ENCODE data around the gene BNC2. TPM values are rescaled to one million over a fixed set of nuclear protein-coding genes. Genes with fewer than 3 reads are reported as not detected.
"Not testable (repeated sequence)": the region's sequence is repeated elsewhere in the genome, so short reads cannot be mapped to it uniquely, and the experiment has no call there.

The BNC2 gene
- total RNA-seq, 4 donors from 2014 or later = 20.5 to 55.4 (median 26.2) TPM

- in situ Hi-C loops (cut with MboI; ENCODE audit: low pct_ligation_motif_present in 1 of 4, low pct_unique_long_range_greater_than_20kb in 1 of 4, low sequenced_read_pairs in 3 of 4) = no loop called here
- Histone ChIP-seq H3K27me3 (no peaks in the 10 kb centered on the region), H3K36me3 (no peaks in the 10 kb centered on the region), H3K27ac (no peak overlapping the region), H3K9me3 (no peaks in the 10 kb centered on the region), H3K4me1 (peaks cover 0 to 3% (median 0%) of the 10 kb centered on the region in 4 donors), H3K4me3 (no peak overlapping the region)
- 81 to 85% methylated on average over 3 to 6 of the region's 6 CpGs for WGBS, 2 donors (ENCODE audit: low coverage in 1 of 2)
- TF ChIP-seq POLR2AphosphoS5 (IDR thresholded peaks at IDR 0.05) (no peak), CTCF (IDR thresholded peaks at IDR 0.05) (no peak), POLR2A (IDR thresholded peaks at IDR 0.05) (no peak), EP300 (IDR thresholded peaks at IDR 0.05; ENCODE audit: low read depth) (no peak)
- intact Hi-C loops (cut with DNase I; ENCODE audit: low total_unique reads) = no loop called here
- DNase-seq = no peak
These were observed 13.1 kb upstream of the BNC2 start for GRCh38 chr9:16883586-16883985.

DNA sequence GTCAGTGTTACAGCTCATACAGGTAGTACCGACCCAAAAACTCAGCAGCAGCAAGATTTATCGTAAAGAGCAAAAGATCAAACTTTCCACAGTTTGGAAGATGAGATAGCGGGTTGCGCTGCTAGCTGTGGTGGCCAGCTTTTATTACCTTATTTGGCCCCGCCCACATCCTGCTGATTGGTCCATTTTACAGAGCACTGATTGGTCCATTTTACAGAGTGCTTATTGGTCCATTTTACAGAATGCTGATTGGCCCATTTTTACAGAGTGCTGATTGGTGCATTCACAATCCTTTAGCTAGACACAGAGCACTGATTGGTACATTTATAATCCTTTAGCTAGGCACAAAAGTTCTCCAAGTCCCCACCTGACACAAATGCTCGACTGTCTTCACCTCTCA lies 12.0 kb upstream of the BNC2 start:
- intact Hi-C loops (cut with DNase I; ENCODE audit: low total_unique reads); in situ Hi-C loops (cut with MboI; ENCODE audit: low pct_ligation_motif_present in 1 of 4, low pct_unique_long_range_greater_than_20kb in 1 of 4, low sequenced_read_pairs in 3 of 4); H3K9me3 ChIP-seq; H3K27me3 ChIP-seq; H3K4me1 ChIP-seq; DNase-seq; H3K36me3 ChIP-seq; H3K27ac ChIP-seq; H3K4me3 ChIP-seq: not testable (repeated sequence)
- WGBS, 2 donors (ENCODE audit: low coverage in 1 of 2) = 74 to 84% methylated on average over 5 to 6 of the region's 6 CpGs

- in situ Hi-C loops (cut with MboI; ENCODE audit: low pct_ligation_motif_present in 1 of 4, low pct_unique_long_range_greater_than_20kb in 1 of 4, low sequenced_read_pairs in 3 of 4) (no loop called here), intact Hi-C loops (cut with DNase I; ENCODE audit: low total_unique reads) (no loop called here)
- DNase-seq = no peak
- Histone ChIP-seq H3K27ac (no peak overlapping the region), H3K27me3 (no peaks in the 10 kb centered on the region), H3K4me1 (peaks cover 0 to 2% (median 0%) of the 10 kb centered on the region in 4 donors), H3K36me3 (no peaks in the 10 kb centered on the region), H3K9me3 (no peaks in the 10 kb centered on the region), H3K4me3 (no peak overlapping the region)
- no peak for TF ChIP-seq POLR2AphosphoS5 (IDR thresholded peaks at IDR 0.05)
- no peak for TF ChIP-seq CTCF (IDR thresholded peaks at IDR 0.05)
- no peak for TF ChIP-seq POLR2A (IDR thresholded peaks at IDR 0.05)
- no peak for TF ChIP-seq EP300 (IDR thresholded peaks at IDR 0.05; ENCODE audit: low read depth)
- WGBS, 2 donors (ENCODE audit: low coverage in 1 of 2) = 69 to 73% methylated on average over 2 of the region's 2 CpGs
These were observed 8.9 kb upstream of the BNC2 start for GRCh38 chr9:16879416-16879815.

DNA sequence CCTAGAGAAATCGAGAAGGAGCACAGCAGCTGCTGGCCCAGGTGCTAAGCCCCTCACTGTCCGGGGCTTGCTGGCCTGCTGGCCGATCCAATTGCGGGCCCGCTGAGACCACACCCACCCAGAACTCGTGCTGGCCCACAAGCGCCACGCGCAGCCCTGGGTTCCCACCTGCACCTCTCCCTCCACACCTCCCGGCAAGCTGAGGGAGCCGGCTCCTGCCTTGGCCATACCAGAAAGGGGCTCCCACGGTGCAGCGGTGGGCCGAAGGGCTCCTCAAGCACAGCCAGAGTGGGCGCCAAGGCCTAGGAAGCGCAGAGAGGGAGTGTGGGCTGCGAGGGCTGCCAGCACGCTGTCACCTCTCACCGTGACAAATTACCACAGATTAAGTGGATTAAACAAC lies 6.8 kb upstream of the BNC2 start:
- Histone ChIP-seq H3K36me3 (no peaks in the 10 kb centered on the region), H3K9me3 (no peaks in the 10 kb centered on the region), H3K4me1 (no peaks in the 10 kb centered on the region), H3K4me3 (no peak overlapping the region), H3K27ac (no peak overlapping the region), H3K27me3 (peaks cover 5% of the 10 kb centered on the region)
- in situ Hi-C loops (cut with MboI; ENCODE audit: low pct_ligation_motif_present in 1 of 4, low pct_unique_long_range_greater_than_20kb in 1 of 4, low sequenced_read_pairs in 3 of 4) (no loop called here), intact Hi-C loops (cut with DNase I; ENCODE audit: low total_unique reads) (no loop called here)
- no peak for DNase-seq
- no peak for TF ChIP-seq POLR2A (IDR thresholded peaks at IDR 0.05)
- WGBS, 2 donors (ENCODE audit: low coverage in 1 of 2) = 94 to 100% methylated on average over 1 to 6 of the region's 19 CpGs

- DNase-seq = no peak
- intact Hi-C loops (cut with DNase I; ENCODE audit: low total_unique reads) (loop anchor here (5.0 kb wide), 1 partner anchor 231 kb away; no protein-coding TSS in a partner anchor), in situ Hi-C loops (cut with MboI; ENCODE audit: low pct_ligation_motif_present in 1 of 4, low pct_unique_long_range_greater_than_20kb in 1 of 4, low sequenced_read_pairs in 3 of 4) (no loop called here)
- Histone ChIP-seq H3K36me3 (no peaks in the 10 kb centered on the region), H3K4me1 (peaks cover 3 to 29% (median 5%) of the 10 kb centered on the region in 4 donors), H3K9me3 (no peaks in the 10 kb centered on the region), H3K4me3 (no peak overlapping the region), H3K27me3 (peaks cover 36% of the 10 kb centered on the region), H3K27ac (no peak overlapping the region)
- 82 to 85% methylated on average over 4 to 6 of the region's 6 CpGs for WGBS, 2 donors (ENCODE audit: low coverage in 1 of 2)
- TF ChIP-seq EP300 (IDR thresholded peaks at IDR 0.05; ENCODE audit: low read depth) = no peak
- TF ChIP-seq POLR2A (IDR thresholded peaks at IDR 0.05) = no peak
- no peak for TF ChIP-seq POLR2AphosphoS5 (IDR thresholded peaks at IDR 0.05)
- TF ChIP-seq CTCF (IDR thresholded peaks at IDR 0.05) = no peak
These were observed 2.8 kb upstream of the BNC2 start for GRCh38 chr9:16873126-16873802.
